Measurements from ENCODE around the gene ANKRD22.

Gene ANKRD22

DNA sequence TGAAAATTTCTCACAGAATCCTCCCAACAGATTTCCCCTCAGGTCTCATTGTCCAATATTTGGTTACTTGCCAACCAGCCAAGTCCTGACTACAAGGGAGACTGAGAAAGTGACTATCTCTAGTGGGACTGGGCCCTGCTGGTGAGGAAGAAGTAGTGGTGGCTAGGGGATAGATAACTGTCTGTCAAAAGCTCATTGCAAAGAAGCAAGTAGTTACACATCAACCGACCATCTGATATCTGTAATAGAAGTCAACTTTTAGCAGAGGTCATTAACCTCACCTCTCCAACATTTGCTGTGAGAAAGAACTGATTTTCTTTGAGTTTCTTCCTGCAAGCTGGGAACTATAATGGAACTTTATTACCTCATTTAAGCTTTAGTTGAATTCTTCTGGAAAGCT is 43.6 kb upstream of the ANKRD22 start:
- TF ChIP-seq ZNF8 (CRISPR knock-in tag; IDR thresholded peaks at IDR 0.05) (no peak), TCF4 (CRISPR knock-in tag; IDR thresholded peaks at IDR 0.05; ENCODE audit: borderline replicate concordance) (no peak), ZNF70 (CRISPR knock-in tag; IDR thresholded peaks at IDR 0.05) (no peak), GLIS3 (CRISPR knock-in tag; IDR thresholded peaks at IDR 0.05) (no peak), CSDC2 (CRISPR knock-in tag; IDR thresholded peaks at IDR 0.05) (no peak), PPARA (CRISPR knock-in tag; IDR thresholded peaks at IDR 0.05; ENCODE audit: borderline replicate concordance) (no peak), ZFP3 (CRISPR knock-in tag; IDR thresholded peaks at IDR 0.05) (no peak), ZFP30 (CRISPR knock-in tag; IDR thresholded peaks at IDR 0.05) (no peak), TOX (CRISPR knock-in tag; IDR thresholded peaks at IDR 0.05; ENCODE audit: borderline replicate concordance) (no peak), ZNF565 (CRISPR knock-in tag; conservative IDR thresholded peaks at IDR 0.05; ENCODE audit: low read depth) (no peak), ESRRG (CRISPR knock-in tag; IDR thresholded peaks at IDR 0.05) (no peak), OSR1 (CRISPR knock-in tag; IDR thresholded peaks at IDR 0.05) (no peak)
- TF ChIP-seq, protein P1, sequence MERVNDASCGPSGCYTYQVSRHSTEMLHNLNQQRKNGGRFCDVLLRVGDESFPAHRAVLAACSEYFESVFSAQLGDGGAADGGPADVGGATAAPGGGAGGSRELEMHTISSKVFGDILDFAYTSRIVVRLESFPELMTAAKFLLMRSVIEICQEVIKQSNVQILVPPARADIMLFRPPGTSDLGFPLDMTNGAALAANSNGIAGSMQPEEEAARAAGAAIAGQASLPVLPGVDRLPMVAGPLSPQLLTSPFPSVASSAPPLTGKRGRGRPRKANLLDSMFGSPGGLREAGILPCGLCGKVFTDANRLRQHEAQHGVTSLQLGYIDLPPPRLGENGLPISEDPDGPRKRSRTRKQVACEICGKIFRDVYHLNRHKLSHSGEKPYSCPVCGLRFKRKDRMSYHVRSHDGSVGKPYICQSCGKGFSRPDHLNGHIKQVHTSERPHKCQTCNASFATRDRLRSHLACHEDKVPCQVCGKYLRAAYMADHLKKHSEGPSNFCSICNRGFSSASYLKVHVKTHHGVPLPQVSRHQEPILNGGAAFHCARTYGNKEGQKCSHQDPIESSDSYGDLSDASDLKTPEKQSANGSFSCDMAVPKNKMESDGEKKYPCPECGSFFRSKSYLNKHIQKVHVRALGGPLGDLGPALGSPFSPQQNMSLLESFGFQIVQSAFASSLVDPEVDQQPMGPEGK (CRISPR knock-in tag; IDR thresholded peaks at IDR 0.05; ENCODE audit: borderline replicate concordance) = no peak
- no peak for ATAC-seq

- ATAC-seq = no peak
- TF ChIP-seq ZNF565 (CRISPR knock-in tag; conservative IDR thresholded peaks at IDR 0.05; ENCODE audit: low read depth) = no peak
- no peak for TF ChIP-seq ISL1 (CRISPR knock-in tag; IDR thresholded peaks at IDR 0.05)
- no peak for TF ChIP-seq ZC3H10 (CRISPR knock-in tag; IDR thresholded peaks at IDR 0.05)
- TF ChIP-seq CSDC2 (CRISPR knock-in tag; IDR thresholded peaks at IDR 0.05) = no peak
- TF ChIP-seq OSR1 (CRISPR knock-in tag; IDR thresholded peaks at IDR 0.05) = no peak
- no peak for TF ChIP-seq RARB (CRISPR knock-in tag; IDR thresholded peaks at IDR 0.05)
- TF ChIP-seq, protein P2, sequence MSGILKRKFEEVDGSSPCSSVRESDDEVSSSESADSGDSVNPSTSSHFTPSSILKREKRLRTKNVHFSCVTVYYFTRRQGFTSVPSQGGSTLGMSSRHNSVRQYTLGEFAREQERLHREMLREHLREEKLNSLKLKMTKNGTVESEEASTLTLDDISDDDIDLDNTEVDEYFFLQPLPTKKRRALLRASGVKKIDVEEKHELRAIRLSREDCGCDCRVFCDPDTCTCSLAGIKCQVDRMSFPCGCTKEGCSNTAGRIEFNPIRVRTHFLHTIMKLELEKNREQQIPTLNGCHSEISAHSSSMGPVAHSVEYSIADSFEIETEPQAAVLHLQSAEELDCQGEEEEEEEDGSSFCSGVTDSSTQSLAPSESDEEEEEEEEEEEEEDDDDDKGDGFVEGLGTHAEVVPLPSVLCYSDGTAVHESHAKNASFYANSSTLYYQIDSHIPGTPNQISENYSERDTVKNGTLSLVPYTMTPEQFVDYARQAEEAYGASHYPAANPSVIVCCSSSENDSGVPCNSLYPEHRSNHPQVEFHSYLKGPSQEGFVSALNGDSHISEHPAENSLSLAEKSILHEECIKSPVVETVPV (CRISPR knock-in tag; IDR thresholded peaks at IDR 0.05) = no peak
- TF ChIP-seq, protein P3, sequence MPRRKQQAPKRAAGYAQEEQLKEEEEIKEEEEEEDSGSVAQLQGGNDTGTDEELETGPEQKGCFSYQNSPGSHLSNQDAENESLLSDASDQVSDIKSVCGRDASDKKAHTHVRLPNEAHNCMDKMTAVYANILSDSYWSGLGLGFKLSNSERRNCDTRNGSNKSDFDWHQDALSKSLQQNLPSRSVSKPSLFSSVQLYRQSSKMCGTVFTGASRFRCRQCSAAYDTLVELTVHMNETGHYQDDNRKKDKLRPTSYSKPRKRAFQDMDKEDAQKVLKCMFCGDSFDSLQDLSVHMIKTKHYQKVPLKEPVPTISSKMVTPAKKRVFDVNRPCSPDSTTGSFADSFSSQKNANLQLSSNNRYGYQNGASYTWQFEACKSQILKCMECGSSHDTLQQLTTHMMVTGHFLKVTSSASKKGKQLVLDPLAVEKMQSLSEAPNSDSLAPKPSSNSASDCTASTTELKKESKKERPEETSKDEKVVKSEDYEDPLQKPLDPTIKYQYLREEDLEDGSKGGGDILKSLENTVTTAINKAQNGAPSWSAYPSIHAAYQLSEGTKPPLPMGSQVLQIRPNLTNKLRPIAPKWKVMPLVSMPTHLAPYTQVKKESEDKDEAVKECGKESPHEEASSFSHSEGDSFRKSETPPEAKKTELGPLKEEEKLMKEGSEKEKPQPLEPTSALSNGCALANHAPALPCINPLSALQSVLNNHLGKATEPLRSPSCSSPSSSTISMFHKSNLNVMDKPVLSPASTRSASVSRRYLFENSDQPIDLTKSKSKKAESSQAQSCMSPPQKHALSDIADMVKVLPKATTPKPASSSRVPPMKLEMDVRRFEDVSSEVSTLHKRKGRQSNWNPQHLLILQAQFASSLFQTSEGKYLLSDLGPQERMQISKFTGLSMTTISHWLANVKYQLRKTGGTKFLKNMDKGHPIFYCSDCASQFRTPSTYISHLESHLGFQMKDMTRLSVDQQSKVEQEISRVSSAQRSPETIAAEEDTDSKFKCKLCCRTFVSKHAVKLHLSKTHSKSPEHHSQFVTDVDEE (CRISPR knock-in tag; IDR thresholded peaks at IDR 0.05) = no peak
- TF ChIP-seq GLIS3 (CRISPR knock-in tag; IDR thresholded peaks at IDR 0.05) = no peak
- no peak for TF ChIP-seq POU6F1 (CRISPR knock-in tag; IDR thresholded peaks at IDR 0.05; ENCODE audit: borderline replicate concordance, low read depth)
- TF ChIP-seq ESRRG (CRISPR knock-in tag; IDR thresholded peaks at IDR 0.05) = no peak
- TF ChIP-seq ZFP30 (CRISPR knock-in tag; IDR thresholded peaks at IDR 0.05) = no peak
- TF ChIP-seq ARNTL (CRISPR knock-in tag; IDR thresholded peaks at IDR 0.05; ENCODE audit: borderline replicate concordance, low read depth) = no peak
- no peak for TF ChIP-seq ZNF70 (CRISPR knock-in tag; IDR thresholded peaks at IDR 0.05)
- no peak for TF ChIP-seq PPARA (CRISPR knock-in tag; IDR thresholded peaks at IDR 0.05; ENCODE audit: borderline replicate concordance)
Measured at GRCh38 chr10:88893611-88894010, 42.0 kb upstream of the ANKRD22 start.

- ATAC-seq = peak; percentile 77
- TF ChIP-seq TCF4 (CRISPR knock-in tag; IDR thresholded peaks at IDR 0.05; ENCODE audit: borderline replicate concordance) (no peak), ISL1 (CRISPR knock-in tag; IDR thresholded peaks at IDR 0.05) (peak; percentile 80)
Measured at GRCh38 chr10:88892222-88892967, 40.8 kb upstream of the ANKRD22 start.

Measured in SK-N-SH treated with all-trans-retinoic acid at 6 μM for 48 hours (cell line).